ENCODE measurements around the gene SNX9.
A peak's percentile ranks its signal among the peaks of the same experiment; 100 is the strongest.
"Not testable (repeated sequence)": the region's sequence is repeated elsewhere in the genome, so short reads cannot be mapped to it uniquely, and the experiment has no call there.

SNX9 gene

DNA sequence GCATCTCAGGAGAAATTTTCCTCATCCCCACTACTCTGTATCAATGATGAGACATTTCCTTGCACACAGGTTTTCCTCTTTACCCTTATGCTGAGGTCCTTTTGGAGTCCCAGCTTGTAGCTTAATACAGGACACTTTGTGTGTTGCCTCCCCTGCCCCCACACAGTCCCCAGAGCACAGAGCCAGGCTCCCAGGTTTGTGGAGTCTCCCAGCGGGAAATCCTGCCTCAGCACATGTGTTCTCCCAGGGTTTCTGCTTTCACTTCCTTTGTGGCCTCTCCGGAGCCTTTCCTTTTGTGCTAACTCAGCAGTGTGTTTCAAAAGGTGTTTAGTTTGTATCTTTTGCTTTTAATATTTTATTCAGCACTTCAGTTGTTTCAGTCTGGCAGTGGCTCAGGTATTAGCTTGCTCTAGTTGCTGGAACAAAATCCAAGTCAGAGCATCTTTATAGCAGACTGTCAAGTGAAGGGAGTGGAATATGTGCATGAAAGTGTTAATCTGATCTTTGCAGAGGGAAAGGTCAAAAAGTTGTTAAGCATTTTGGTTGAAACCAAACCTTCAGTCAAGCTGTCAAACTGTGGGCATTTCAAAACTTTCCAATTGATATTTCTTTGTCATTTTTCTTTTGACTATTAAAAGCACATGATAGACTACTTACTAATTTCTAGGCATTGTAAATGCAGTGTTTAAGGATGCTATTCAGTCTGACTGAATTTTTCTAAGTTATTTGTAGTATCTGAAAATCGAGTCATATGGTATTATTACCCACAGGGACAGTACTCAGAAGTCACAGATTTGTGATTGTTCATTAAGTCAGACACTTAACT, 8.6 kb downstream of the SNX9 start:
- DNase-seq (ENCODE audit: low read depth), result peak; percentile 37

DNA sequence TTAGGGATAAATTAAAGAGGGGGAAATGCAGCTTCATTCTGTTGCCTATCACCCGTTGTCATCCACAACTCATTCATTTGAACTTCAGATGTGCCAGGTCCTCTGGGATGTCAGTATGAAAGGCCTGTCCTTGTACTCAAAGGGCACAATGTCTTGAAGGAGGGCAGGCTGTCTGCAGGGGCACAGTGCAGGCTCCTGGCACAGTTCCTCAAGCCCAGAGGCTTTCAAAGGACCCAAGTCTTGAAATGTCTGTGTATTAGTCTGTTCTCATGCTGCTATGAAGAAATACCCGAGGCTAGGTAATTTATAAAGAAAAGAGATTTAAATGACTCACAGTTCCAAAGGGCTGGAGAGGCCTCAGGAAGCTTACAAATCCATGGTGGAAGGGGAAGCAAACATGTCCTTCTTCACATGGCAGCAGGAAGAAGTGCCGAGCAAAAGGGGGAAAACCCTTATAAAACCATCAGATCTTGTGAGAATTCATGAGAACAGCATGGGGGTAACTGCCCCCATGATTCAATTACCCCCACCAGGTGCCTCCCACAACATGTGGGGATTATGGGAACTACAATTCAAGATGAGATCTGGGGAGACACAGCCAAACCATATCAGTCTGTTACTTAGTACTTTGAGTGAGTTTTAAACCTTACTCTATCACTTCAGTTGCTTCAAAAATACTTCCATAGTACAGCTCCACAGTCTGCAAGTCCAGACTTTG, 9.4 kb downstream of the SNX9 start:
- peak; percentile 63 for DNase-seq (ENCODE audit: low read depth)

DNA sequence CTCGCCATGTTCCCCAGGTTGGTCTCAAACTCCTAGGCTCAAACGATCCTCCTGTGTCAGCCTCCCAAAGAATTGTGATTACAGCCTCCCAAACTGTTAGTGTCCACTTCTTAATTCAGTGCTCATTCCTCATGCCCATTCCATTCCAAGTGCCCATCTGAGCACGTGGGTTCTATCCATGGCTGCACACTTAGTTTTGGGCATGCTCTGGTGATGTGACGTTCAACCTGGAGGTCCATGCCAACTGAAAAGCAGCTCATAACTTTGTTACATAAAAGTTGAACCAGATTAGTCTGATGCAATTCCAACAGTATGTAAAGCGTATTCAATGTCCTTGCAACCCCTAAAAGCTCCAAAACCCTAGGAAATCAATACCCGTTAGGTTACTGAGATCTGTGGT, 11.5 kb downstream of the SNX9 start:
- DNase-seq (ENCODE audit: low read depth), result no peak

DNA sequence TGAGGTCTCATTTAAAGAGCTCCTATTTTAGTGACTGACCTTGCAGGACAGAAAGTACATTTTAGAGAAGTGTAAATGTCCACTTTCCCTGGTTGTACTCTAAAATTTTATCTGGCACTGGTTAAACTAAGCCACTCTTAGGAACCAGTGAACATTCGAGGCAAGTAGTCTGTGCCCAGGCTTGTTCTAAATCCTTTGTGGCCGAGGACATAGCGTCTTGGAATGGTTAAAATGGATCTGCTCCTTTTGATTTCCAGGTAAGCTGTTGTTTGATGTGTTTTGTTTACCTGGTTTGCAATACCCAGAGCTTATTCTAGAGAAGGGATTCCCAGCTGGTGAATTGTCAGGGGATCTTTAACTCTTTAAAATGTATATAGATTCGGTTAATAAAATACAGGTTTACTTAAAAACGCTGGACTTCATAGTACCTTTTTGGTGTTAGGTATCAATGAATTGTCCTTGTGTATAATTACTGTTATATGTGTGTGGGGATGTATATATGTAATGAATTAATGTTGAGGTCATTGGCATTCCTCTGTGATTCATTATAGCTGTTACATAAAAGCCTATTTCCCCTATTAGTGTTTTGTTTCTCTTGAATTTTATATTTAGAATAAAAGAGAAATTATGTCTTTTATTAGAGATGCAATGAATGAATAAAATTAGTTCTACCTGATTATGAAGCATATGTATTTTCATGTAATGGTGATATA, 15.8 kb downstream of the SNX9 start:
- peak; percentile 45 for DNase-seq (ENCODE audit: low read depth)

DNA sequence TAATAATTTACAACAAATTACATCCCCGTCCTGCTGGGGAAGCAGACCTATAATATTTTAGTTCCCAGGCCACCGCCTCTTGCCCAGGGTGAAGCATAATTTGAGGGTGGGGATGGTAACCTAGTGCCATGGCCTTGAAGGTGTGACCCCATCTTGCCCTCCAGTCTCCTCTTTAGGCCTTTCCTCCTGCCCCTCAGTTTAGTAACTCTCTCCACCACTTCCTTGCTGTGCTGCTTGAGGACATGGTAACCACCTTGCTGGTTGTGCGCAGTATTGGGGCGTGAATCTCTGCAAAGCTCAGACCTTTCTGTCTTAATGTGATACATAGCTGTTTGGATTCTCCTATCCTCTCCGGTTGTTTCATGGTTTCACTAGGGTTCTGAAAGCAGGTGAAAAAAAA, 16.6 kb downstream of the SNX9 start:
- no peak for DNase-seq (ENCODE audit: low read depth)

DNA sequence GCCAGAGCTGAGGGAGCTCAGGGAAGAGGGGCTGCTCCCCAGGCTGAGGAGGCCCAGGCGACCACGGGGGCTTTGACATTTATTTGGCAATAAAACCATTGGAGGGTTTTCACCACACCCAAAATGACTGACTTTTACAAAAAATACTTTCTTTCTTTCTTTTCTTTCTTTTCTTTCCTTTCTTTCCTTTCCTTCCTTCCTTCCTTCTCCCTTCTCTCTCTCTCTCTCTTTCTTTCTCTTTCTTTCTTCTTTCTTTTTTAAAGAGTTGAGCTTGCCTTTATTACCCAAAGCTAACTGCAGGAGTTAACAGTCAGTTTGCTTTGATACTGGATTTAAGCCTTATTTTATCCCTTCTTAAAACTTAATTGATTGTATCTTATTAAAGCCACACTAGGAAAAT, 17.2 kb downstream of the SNX9 start:
- DNase-seq (ENCODE audit: low read depth), result no peak

DNA sequence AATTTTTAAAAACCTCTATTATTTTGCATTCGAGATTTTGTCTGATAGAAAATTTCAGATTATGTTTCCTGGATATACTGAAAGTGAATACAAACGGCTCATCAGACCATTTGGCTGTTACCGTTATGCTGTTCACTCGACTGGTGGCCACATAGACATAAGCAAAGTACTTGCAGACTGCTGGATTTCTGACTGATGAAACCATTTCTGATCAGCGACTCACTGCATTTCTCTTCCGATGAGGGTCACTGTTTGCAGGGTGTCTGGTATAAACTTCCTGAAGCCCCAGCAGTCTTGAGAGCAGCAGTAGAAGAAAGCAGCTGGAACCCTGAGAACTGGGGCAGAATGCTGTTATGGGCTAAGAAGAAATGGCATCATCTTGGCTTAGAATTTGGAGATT, 17.7 kb downstream of the SNX9 start:
- peak; percentile 72 for DNase-seq (ENCODE audit: low read depth)

DNA sequence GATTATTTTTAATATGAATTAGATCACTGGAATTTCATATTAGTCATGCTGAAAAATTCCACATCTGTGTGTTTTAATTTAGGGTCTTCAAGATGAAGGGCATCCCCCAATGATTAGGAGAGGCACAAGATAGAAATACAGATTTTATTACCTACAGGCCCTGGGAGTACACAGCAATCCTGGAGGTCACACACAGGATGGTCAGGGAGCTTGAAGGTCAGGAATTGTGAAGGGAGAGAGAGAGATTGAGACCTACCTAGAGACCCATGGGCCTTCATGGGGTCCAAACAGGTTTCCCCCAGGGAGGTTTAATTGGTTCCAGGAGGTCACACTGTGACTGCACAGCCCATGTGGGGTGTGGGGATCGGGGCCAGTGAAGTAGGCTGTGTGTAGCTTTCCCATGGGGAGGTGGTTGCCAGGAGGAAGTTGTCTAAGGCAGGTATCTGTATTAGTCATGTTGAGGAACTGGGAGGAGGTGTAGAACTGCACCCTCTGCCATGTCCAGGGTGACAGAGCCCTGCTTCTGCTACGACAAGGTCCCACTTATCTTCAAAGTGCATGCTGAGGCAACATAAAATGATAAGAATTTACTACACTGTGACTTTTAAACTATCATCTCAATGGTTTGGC, 18.3 kb downstream of the SNX9 start:
- DNase-seq (ENCODE audit: low read depth), result no peak

DNA sequence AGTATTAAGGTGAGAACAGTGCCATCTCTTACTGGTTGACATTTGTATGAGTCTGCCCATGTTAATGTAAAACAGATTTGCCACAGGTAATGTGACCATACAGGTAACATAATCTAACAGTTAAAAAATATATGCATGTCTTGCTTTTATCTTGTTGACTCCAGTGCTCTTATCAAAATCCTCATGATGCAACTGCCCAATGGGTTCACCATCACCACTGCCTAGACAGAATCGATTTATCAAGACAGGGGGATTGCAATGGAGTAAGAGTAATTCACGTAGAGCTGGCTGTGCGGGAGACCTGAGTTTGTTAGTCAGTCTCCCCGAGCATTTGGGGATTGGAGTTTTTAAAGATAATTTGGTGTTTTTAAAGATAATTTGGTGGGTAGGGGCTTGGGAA, 19.2 kb downstream of the SNX9 start:
- no peak for DNase-seq (ENCODE audit: low read depth)

DNA sequence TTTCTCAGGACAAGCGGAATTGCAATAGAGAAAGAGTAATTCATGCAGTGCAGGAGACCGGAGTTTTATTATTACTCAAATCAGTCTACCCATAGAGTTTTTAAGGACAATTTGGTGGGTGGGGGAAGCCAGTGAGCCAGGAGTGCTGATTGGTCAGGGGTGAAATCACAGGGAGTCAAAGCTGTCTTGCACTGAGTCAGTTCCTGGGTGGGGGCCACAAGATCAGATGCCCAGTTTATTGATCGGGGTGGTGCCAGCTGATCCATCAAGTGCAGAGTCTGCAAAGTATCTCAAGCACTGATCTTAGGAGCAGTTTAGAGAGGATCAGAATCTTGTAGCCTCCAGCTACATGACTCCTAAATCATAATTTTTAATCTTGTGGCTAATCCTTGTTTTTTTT, 21.1 kb downstream of the SNX9 start:
- DNase-seq (ENCODE audit: low read depth), result peak; percentile 37

DNA sequence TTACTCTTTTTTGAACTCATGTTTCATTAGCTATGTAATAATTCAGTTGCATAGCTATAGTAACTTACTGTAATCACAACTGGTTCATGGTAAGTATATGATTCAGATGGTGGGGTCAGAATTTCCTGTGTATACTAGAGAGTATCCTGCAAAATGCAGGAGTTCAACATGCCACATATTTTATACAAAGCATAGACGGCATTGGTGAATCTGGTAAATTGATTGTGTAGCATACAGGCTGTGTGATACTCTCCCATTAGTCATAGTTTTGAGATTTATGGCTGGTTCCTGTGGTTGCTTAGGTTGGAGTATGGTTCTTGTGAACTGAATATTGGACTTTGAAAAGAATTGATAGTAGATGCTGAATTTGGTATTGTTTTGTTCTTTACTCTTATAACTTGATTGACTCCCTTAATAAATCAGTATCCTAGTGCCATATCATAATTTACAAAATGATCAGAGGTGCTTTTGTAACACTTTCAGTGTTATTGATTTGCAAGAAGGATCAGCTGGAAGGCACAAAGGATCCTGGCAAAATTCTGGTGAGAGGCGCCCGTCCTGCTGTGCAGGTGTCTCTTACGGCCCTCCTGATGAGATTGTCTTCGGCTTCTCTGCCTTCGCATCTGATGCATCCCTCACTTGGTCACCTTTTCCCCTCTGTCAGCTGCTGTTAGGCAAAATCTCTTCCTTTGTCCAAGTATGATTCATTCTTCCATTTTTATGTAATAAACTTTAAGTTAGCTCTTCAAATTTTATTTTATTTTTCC, 22.6 kb downstream of the SNX9 start:
- peak; percentile 79 for DNase-seq (ENCODE audit: low read depth)

DNA sequence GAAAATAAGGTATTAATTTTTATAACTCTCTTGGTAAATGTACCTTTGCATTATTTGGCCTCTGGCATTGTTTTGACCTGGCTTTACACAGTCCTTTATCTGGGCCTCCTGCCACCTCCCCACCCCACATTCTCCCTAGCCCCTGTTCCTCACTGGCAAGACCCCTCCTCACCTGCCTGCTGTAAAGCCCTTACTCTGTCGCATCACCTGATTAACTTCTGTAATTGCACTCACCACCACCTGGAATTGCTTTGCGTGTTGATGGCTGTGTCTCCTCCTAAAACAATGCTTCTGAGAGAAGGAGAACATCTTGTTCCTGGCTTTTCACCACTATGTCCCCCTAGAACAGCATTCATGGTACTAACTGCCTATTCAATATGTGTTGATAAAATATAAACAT, 24.8 kb downstream of the SNX9 start:
- no peak for DNase-seq (ENCODE audit: low read depth)

DNA sequence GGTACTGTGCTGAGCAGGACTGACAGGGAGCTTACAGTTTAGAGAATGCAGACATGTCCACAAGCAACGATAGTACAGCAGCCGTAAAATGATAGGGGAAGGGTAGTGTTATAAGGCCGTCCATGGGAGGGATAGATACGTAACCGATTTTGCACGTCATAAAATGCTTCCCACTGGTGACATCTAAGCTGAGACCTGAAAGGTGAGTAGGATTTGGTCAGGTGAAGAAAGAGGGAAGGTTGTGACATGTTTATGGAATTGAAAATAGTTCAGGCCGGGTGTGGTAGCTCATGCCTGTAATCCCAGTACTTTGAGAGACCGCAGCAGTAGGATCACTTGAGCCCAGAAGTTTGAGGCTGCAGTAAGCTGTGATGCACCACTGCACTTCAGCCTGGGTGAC, 25.6 kb downstream of the SNX9 start:
- no peak for DNase-seq (ENCODE audit: low read depth)

DNA sequence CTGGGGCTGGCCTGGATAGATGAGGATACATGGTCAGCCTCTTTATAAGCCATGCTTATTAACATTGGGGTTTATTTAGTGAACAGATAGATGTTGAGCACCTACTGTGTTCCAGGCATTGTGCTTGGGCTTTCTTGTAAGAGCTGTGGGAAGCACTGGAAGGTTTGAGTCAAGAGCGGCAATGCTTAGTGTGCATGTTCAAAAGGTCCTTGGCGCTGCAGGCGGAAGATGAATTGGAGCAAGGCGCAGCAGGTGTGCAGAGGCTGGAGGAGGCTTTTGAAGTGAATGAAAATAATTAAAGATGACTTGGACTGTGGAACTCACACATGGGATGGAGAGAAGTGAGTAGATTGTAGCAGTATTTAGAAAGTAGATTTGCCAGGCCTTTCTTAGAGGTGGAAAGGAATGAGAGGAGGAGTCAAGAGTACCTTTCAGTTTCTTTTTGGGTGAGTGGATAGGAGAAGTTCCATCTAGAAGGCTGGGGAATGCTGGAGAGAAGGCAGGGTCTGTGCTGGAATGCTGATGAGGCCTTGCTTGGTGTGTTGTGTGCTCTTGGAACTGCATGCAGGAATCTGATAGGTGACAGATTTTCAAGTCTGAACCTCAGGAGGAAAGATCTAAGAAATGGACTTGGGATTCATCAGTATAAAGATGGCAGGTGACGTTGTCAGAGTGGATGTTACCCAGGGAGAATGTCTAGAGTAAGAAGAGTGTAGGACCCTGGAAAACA, 26.4 kb downstream of the SNX9 start:
- DNase-seq (ENCODE audit: low read depth), result no peak

DNA sequence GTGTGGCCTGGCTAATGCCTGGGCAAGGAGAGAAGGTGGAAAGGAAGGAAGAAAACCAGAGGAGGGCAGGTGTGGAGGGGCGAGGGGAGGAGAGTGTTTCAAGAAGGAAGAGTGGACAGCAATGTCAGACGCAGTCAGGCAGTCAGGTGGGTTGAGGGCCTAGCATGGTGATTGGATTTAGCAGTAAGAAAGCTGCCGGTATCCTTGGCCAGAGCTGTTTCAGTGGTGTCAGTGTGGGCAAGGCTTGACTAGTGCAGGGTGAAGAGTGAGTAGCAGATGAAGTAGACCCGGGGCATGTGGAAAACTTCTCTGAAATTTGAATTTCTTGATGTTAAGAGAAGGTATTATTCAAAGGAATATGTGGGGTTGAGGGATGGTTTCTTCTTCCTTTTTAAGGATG, 27.0 kb downstream of the SNX9 start:
- DNase-seq (ENCODE audit: low read depth), result no peak

DNA sequence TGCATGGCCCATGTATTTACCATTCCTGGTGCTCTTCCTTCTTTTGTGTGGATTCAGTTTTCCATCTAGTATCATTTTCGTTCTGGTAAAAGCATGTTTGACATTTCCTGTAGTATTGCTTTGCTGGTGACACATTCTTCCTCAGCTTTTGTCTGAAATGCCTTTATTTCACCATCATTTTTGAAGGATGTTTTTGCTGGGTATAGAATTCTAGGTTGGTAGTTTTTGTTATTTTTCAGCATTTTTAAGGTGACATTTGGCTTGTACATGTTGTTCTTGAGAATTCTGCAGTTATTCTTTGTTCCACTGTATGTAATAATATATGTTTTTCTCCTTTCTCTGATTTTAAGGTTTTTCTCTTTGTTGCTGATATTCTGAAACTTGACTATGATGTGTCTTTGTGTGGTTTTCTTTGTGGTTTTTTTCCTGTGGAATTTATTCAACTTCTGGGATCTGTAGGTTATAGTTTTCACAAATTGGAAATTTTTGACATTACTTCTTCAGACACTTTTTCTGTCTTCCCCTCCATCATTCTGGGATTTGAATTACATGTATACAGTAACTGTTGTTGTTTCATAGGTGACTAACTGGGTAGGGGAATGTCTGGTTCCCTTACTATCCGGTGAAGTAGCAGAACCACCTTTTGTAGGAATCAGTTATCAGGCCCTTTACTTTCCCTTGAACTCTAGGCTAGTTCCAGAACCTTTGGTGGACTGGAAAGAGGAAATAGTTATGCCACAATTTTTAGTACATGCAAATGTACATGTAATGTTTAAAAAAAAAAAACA, 30.2 kb downstream of the SNX9 start:
- peak; percentile 35 for DNase-seq (ENCODE audit: low read depth)

DNA sequence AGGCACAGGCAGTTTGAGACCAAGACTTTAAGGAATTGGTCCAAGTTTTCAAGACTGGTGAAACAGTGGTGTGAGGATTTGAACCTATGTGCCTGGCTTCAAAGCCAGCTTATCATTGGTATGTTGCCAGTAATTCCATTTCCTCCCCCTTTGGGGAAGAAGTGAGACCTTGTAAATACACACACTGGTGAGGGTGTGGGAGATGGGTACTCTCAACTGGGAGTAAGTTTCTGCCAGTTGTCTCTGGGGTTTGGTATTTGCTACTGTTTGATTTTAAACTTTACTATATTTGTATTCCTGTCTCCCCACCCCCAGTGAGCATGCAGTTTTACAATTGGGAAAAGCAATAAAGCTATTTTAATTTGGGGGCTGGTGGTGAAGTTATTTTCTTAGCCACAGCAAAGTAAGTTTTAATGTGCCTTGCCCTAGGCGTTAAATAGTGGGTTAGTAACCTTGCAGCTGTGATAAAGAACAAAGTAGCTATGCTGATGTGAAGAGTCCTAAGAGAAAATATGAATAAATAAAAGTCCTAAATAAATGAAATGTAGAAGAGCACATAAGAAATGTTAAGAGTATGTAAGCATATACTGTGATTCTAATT, 31.0 kb downstream of the SNX9 start:
- DNase-seq (ENCODE audit: low read depth), result no peak

DNA sequence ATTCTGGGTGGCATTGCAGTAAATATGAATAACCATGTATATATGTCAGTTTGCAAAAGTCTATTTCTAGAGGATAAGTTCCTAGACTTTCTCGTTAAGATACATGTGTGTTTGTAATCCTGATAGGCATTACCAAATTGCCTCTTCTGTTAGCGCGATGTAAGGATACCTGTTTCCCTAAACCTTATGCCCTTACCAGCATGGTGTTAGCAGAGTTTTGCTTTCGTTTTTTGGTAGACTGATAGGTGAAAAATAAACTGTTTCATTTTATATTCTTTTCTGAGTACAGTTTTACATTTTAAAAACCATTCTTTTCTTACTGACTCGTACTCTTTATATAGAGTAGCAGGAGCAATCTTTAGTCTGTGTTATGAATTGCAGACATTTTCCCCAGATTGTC, 32.3 kb downstream of the SNX9 start:
- DNase-seq (ENCODE audit: low read depth), result no peak

DNA sequence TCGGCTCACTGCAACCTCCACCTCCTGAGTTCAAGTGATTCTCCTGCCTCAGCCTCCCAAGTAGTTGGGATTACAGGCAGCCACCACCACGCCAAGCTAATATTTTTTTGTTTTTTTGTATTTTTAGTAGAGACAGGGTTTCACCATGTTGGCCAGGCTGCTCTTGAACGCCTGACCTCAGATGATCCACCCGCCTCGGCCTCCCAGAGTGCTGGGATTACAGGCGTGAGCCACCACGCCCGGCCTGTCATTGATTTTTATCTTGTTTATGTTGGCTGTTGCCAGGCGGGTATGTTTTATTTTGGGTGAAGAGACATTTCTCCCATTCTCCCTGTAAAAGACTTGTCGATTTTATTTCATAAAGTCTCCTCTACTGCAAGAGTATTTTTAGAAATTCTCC, 32.8 kb downstream of the SNX9 start:
- not testable (repeated sequence) for DNase-seq (ENCODE audit: low read depth)

DNA sequence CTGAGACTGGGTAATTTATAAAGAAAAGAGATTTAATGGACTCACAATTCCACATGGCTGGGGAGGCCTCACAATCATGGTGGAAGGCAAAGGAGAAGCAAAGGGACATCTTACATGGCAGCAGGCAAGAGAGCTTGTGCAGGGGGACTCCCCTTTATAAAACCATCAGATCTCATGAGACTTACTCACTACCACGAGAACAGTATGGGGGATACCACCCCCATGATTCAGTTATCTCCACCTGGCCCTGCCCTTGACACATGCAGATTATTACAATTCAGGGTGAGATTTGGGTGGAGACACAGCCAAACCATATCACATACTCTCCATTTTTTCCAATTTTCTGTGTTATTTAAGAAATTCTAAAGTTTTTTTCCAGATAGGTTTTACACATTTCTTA, 35.6 kb downstream of the SNX9 start:
- not testable (repeated sequence) for DNase-seq (ENCODE audit: low read depth)
